NK-92 (cell line): Measurements from ENCODE around the gene LMO2.

ENCODE experiments used
- DNase-seq: peaks from one replicate; lab custom pipeline; 2025; ENCODE audit not compliant: unreplicated experiment; lab: John Stamatoyannopoulos, UW

Gene LMO2

GRCh38 chr11:33889821-33890378 is 2.0 kb downstream of the LMO2 start:
- no peak for DNase-seq

- no peak for DNase-seq
Observed at GRCh38 chr11:33889296-33889695, 2.6 kb downstream of the LMO2 start.

- no peak for DNase-seq
Observed at GRCh38 chr11:33887886-33888285, 4.0 kb downstream of the LMO2 start.

GRCh38 chr11:33885338-33886005 is 6.4 kb downstream of the LMO2 start:
- DNase-seq, result no peak

- DNase-seq, result no peak
Observed at GRCh38 chr11:33884601-33885000, 7.3 kb downstream of the LMO2 start.

- no peak for DNase-seq
Observed at GRCh38 chr11:33884035-33884434, 7.8 kb downstream of the LMO2 start.

- no peak for DNase-seq
Observed at GRCh38 chr11:33881651-33882503, 10.0 kb downstream of the LMO2 start.

- no peak for DNase-seq
Observed at GRCh38 chr11:33880979-33881378, 10.9 kb downstream of the LMO2 start.

- no peak for DNase-seq
Observed at GRCh38 chr11:33879375-33879774, 12.5 kb downstream of the LMO2 start.

GRCh38 chr11:33877038-33877437 is 14.8 kb downstream of the LMO2 start:
- no peak for DNase-seq

GRCh38 chr11:33875621-33876294 is 16.1 kb downstream of the LMO2 start:
- DNase-seq, result no peak

GRCh38 chr11:33874910-33875490 is 16.9 kb downstream of the LMO2 start:
- DNase-seq, result no peak

- no peak for DNase-seq
Observed at GRCh38 chr11:33874433-33874832, 17.4 kb downstream of the LMO2 start.

GRCh38 chr11:33869481-33870422 is 22.1 kb downstream of the LMO2 start:
- no peak for DNase-seq

- no peak for DNase-seq
Observed at GRCh38 chr11:33868647-33869461, 23.0 kb downstream of the LMO2 start.

GRCh38 chr11:33867996-33868646 is 23.8 kb downstream of the LMO2 start:
- no peak for DNase-seq

GRCh38 chr11:33867561-33867960 is 24.3 kb downstream of the LMO2 start:
- no peak for DNase-seq

GRCh38 chr11:33866936-33867335 is 24.9 kb downstream of the LMO2 start:
- no peak for DNase-seq

GRCh38 chr11:33864479-33864878 is 27.4 kb downstream of the LMO2 start:
- no peak for DNase-seq
